ENCODE data around the gene LYPD3. TPM values are rescaled to one million over a fixed set of nuclear protein-coding genes. Genes with fewer than 3 reads are reported as not detected.
"Not testable (repeated sequence)": the region's sequence is repeated elsewhere in the genome, so short reads cannot be mapped to it uniquely, and the experiment has no call there.

The LYPD3 gene
- total RNA-seq, result 1 to 10 TPM; 1.2 to 1.6 TPM
- 1 to 10 TPM; 1.5 to 2.6 TPM for polyA plus RNA-seq
- long read RNA-seq, donor 1, partial matches to known transcripts, result 1 of 3 reads
- long read RNA-seq, donor 1, other reads (novel, unspliced or antisense), result 0 of 3 reads
- long read RNA-seq, donor 2, result 0 reads

- no peak within 1 kb of the TSS for H3K4me3 ChIP-seq (ENCODE audit: low read length in 2 of 2)
- ATAC-seq (ENCODE audit: low FRiP score) (no peak), DNase-seq (peak in 1 of 2 donors; percentile 81)
- WGBS, 2 donors, result 24 to 25% methylated on average over 24 of the region's 24 CpGs
- no peak within 1 kb of the TSS for H3K27ac ChIP-seq (ENCODE audit: low read depth in 1 of 2, low read length in 2 of 2)
- H3K36me3 ChIP-seq (ENCODE audit: control insufficient read depth in 1 of 2, insufficient read depth in 2 of 2, low read length in 1 of 2), result no peaks in the 10 kb centered on the region
- H3K4me1 ChIP-seq (ENCODE audit: control insufficient read depth in 1 of 2, insufficient read depth in 2 of 2, low read length in 2 of 2), result no peaks in the 10 kb centered on the region
- intact Hi-C loops (cut with DNase I), result no loop called here
- H3K9me3 ChIP-seq (ENCODE audit: control insufficient read depth, low read length), result no peaks in the 10 kb centered on the region
- no peaks in the 10 kb centered on the region for H3K27me3 ChIP-seq (ENCODE audit: control insufficient read depth in 1 of 2, insufficient read depth in 2 of 2, low read length in 1 of 2)
These were observed at the start of gene LYPD3 for GRCh38 chr19:43465468-43466120. LYPD3 (minus strand) TSS chr19:43465608; CDS start chr19:43465571, 37 bp downstream.

GRCh38 chr19:43512399-43512798 is 47.0 kb upstream of the LYPD3 start:
- H3K27me3 ChIP-seq (ENCODE audit: control insufficient read depth in 1 of 2, insufficient read depth in 2 of 2, low read length in 1 of 2); H3K4me1 ChIP-seq (ENCODE audit: control insufficient read depth in 1 of 2, insufficient read depth in 2 of 2, low read length in 2 of 2); ATAC-seq (ENCODE audit: low FRiP score); DNase-seq; H3K4me3 ChIP-seq (ENCODE audit: low read length in 2 of 2); intact Hi-C loops (cut with DNase I); H3K27ac ChIP-seq (ENCODE audit: low read depth in 1 of 2, low read length in 2 of 2); H3K9me3 ChIP-seq (ENCODE audit: control insufficient read depth, low read length); H3K36me3 ChIP-seq (ENCODE audit: control insufficient read depth in 1 of 2, insufficient read depth in 2 of 2, low read length in 1 of 2): not testable (repeated sequence)

- H3K36me3 ChIP-seq (ENCODE audit: control insufficient read depth in 1 of 2, insufficient read depth in 2 of 2, low read length in 1 of 2), result peaks cover 1 to 2% of the 10 kb centered on the region in 2 donors
- H3K4me3 ChIP-seq (ENCODE audit: low read length in 2 of 2), result no peak overlapping the region
- no peaks in the 10 kb centered on the region for H3K4me1 ChIP-seq (ENCODE audit: control insufficient read depth in 1 of 2, insufficient read depth in 2 of 2, low read length in 2 of 2)
- no peaks in the 10 kb centered on the region for H3K27me3 ChIP-seq (ENCODE audit: control insufficient read depth in 1 of 2, insufficient read depth in 2 of 2, low read length in 1 of 2)
- no peak for ATAC-seq (ENCODE audit: low FRiP score)
- 92 to 93% methylated on average over 5 of the region's 5 CpGs for WGBS, 2 donors
- H3K27ac ChIP-seq (ENCODE audit: low read depth in 1 of 2, low read length in 2 of 2), result no peak overlapping the region
- H3K9me3 ChIP-seq (ENCODE audit: control insufficient read depth, low read length), result no peaks in the 10 kb centered on the region
- DNase-seq, result no peak
- intact Hi-C loops (cut with DNase I), result no loop called here
These were observed 45.9 kb upstream of the LYPD3 start for GRCh38 chr19:43511324-43511723.

GRCh38 chr19:43510713-43511112 is 45.3 kb upstream of the LYPD3 start:
- Histone ChIP-seq H3K27me3 (ENCODE audit: control insufficient read depth in 1 of 2, insufficient read depth in 2 of 2, low read length in 1 of 2) (no peaks in the 10 kb centered on the region), H3K9me3 (ENCODE audit: control insufficient read depth, low read length) (no peaks in the 10 kb centered on the region), H3K4me3 (ENCODE audit: low read length in 2 of 2) (no peak overlapping the region), H3K4me1 (ENCODE audit: control insufficient read depth in 1 of 2, insufficient read depth in 2 of 2, low read length in 2 of 2) (no peaks in the 10 kb centered on the region), H3K27ac (ENCODE audit: low read depth in 1 of 2, low read length in 2 of 2) (no peak overlapping the region), H3K36me3 (ENCODE audit: control insufficient read depth in 1 of 2, insufficient read depth in 2 of 2, low read length in 1 of 2) (peaks cover 1 to 2% of the 10 kb centered on the region in 2 donors)
- DNase-seq (no peak), ATAC-seq (ENCODE audit: low FRiP score) (no peak)
- WGBS, 2 donors, result 97 to 98% methylated on average over 9 of the region's 9 CpGs
- intact Hi-C loops (cut with DNase I), result no loop called here

GRCh38 chr19:43507880-43508279 is 42.5 kb upstream of the LYPD3 start:
- ATAC-seq (ENCODE audit: low FRiP score) (no peak), DNase-seq (peak in 1 of 2 donors; percentile 3)
- Histone ChIP-seq H3K27ac (ENCODE audit: low read depth in 1 of 2, low read length in 2 of 2) (no peak overlapping the region), H3K9me3 (ENCODE audit: control insufficient read depth, low read length) (no peaks in the 10 kb centered on the region), H3K27me3 (ENCODE audit: control insufficient read depth in 1 of 2, insufficient read depth in 2 of 2, low read length in 1 of 2) (no peaks in the 10 kb centered on the region), H3K4me3 (ENCODE audit: low read length in 2 of 2) (no peak overlapping the region), H3K36me3 (ENCODE audit: control insufficient read depth in 1 of 2, insufficient read depth in 2 of 2, low read length in 1 of 2) (peaks cover 1 to 2% of the 10 kb centered on the region in 2 donors), H3K4me1 (ENCODE audit: control insufficient read depth in 1 of 2, insufficient read depth in 2 of 2, low read length in 2 of 2) (no peaks in the 10 kb centered on the region)
- intact Hi-C loops (cut with DNase I), result no loop called here
- 86% methylated on average over 2 of the region's 2 CpGs for WGBS, 2 donors

GRCh38 chr19:43506629-43507028 is 41.2 kb upstream of the LYPD3 start:
- Histone ChIP-seq H3K4me1 (ENCODE audit: control insufficient read depth in 1 of 2, insufficient read depth in 2 of 2, low read length in 2 of 2) (no peaks in the 10 kb centered on the region), H3K36me3 (ENCODE audit: control insufficient read depth in 1 of 2, insufficient read depth in 2 of 2, low read length in 1 of 2) (peaks cover 1 to 2% of the 10 kb centered on the region in 2 donors), H3K4me3 (ENCODE audit: low read length in 2 of 2) (no peak overlapping the region), H3K9me3 (ENCODE audit: control insufficient read depth, low read length) (no peaks in the 10 kb centered on the region), H3K27me3 (ENCODE audit: control insufficient read depth in 1 of 2, insufficient read depth in 2 of 2, low read length in 1 of 2) (no peaks in the 10 kb centered on the region), H3K27ac (ENCODE audit: low read depth in 1 of 2, low read length in 2 of 2) (no peak overlapping the region)
- DNase-seq (no peak), ATAC-seq (ENCODE audit: low FRiP score) (no peak)
- intact Hi-C loops (cut with DNase I), result no loop called here
- WGBS, 2 donors, result 92 to 96% methylated on average over 5 of the region's 5 CpGs

GRCh38 chr19:43505941-43506340 is 40.5 kb upstream of the LYPD3 start:
- intact Hi-C loops (cut with DNase I), result no loop called here
- 96 to 98% methylated on average over 5 of the region's 5 CpGs for WGBS, 2 donors

GRCh38 chr19:43505186-43505456 is 39.7 kb upstream of the LYPD3 start:
- DNase-seq, result no peak
- intact Hi-C loops (cut with DNase I), result no loop called here
- Histone ChIP-seq H3K36me3 (ENCODE audit: control insufficient read depth in 1 of 2, insufficient read depth in 2 of 2, low read length in 1 of 2) (peaks cover 1 to 2% of the 10 kb centered on the region in 2 donors), H3K27ac (ENCODE audit: low read depth in 1 of 2, low read length in 2 of 2) (no peak overlapping the region), H3K27me3 (ENCODE audit: control insufficient read depth in 1 of 2, insufficient read depth in 2 of 2, low read length in 1 of 2) (no peaks in the 10 kb centered on the region), H3K9me3 (ENCODE audit: control insufficient read depth, low read length) (no peaks in the 10 kb centered on the region), H3K4me1 (ENCODE audit: control insufficient read depth in 1 of 2, insufficient read depth in 2 of 2, low read length in 2 of 2) (no peaks in the 10 kb centered on the region), H3K4me3 (ENCODE audit: low read length in 2 of 2) (no peak overlapping the region)
- 96 to 97% methylated on average over 3 of the region's 3 CpGs for WGBS, 2 donors
- ATAC-seq (ENCODE audit: low FRiP score), result no peak

More at GRCh38 chr19:43505941-43506340, 40.5 kb upstream of the LYPD3 start:
- DNase-seq (no peak), ATAC-seq (ENCODE audit: low FRiP score) (no peak)
- Histone ChIP-seq H3K36me3 (ENCODE audit: control insufficient read depth in 1 of 2, insufficient read depth in 2 of 2, low read length in 1 of 2) (peaks cover 1 to 2% of the 10 kb centered on the region in 2 donors), H3K27me3 (ENCODE audit: control insufficient read depth in 1 of 2, insufficient read depth in 2 of 2, low read length in 1 of 2) (no peaks in the 10 kb centered on the region), H3K9me3 (ENCODE audit: control insufficient read depth, low read length) (no peaks in the 10 kb centered on the region), H3K27ac (ENCODE audit: low read depth in 1 of 2, low read length in 2 of 2) (no peak overlapping the region), H3K4me3 (ENCODE audit: low read length in 2 of 2) (no peak overlapping the region), H3K4me1 (ENCODE audit: control insufficient read depth in 1 of 2, insufficient read depth in 2 of 2, low read length in 2 of 2) (no peaks in the 10 kb centered on the region)

GRCh38 chr19:43504426-43505185 is 39.2 kb upstream of the LYPD3 start, which contains the start of gene PHLDB3:
PHLDB3 (minus strand) TSS chr19:43504746; CDS start chr19:43504118, 628 bp downstream.
- H3K27ac ChIP-seq (ENCODE audit: low read depth in 1 of 2, low read length in 2 of 2), result peak within 1 kb of the TSS in 1 of 2 donors; percentile 69
- intact Hi-C loops (cut with DNase I), result loop anchor here (1.0 to 5.0 kb wide), 2 partner anchors 41 to 42 kb away; no protein-coding TSS in a partner anchor
- no peaks in the 10 kb centered on the region for H3K4me1 ChIP-seq (ENCODE audit: control insufficient read depth in 1 of 2, insufficient read depth in 2 of 2, low read length in 2 of 2)
- 3% methylated on average over 36 to 42 of the region's 42 CpGs for WGBS, 2 donors
- peak in 1 of 2 donors; percentile 85 for DNase-seq
- peak; percentile 71 for ATAC-seq (ENCODE audit: low FRiP score)
- no peaks in the 10 kb centered on the region for H3K9me3 ChIP-seq (ENCODE audit: control insufficient read depth, low read length)
- H3K27me3 ChIP-seq (ENCODE audit: control insufficient read depth in 1 of 2, insufficient read depth in 2 of 2, low read length in 1 of 2), result no peaks in the 10 kb centered on the region
- H3K4me3 ChIP-seq (ENCODE audit: low read length in 2 of 2), result peak within 1 kb of the TSS; percentile 53 to 84
- H3K36me3 ChIP-seq (ENCODE audit: control insufficient read depth in 1 of 2, insufficient read depth in 2 of 2, low read length in 1 of 2), result peaks cover 1 to 2% of the 10 kb centered on the region in 2 donors
